Astrocyte (in vitro differentiated cells and primary cell): Measurements from ENCODE around the gene ZNF678.

Source experiments
- CTCF ChIP-seq: IDR thresholded peaks from 2 replicates; pipeline ENCODE4 v1.5.1; 2011; ENCODE audit warnings: low read depth, mild to moderate bottlenecking, inconsistent platforms, low read length, moderate library complexity; ENCODE audit not compliant: insufficient read depth
- EZH2 ChIP-seq: IDR thresholded peaks from 2 replicates; pipeline ENCODE4 v1.6.1; 2012; ENCODE audit warnings: mild to moderate bottlenecking, low read length, inconsistent platforms; ENCODE audit not compliant: insufficient read depth

DNA sequence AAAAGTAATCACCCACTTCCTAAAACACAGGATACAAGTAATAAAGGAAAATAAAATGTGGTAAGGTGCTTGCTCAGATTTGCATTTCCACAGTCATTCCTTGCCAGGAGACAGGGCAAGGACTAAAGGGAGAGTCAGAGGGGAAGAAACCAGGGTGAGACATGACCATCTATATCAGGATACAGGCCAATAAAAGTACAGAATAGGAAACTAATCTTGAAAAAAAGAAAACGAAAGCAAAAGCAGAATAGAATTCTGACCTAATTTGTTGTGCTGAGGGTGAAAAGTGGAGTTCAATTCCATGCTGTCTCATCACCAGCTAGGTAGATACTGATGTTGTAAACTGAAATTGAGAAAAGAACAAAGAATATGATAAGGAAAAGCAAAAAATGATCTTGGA lies 144.5 kb downstream of the ZNF678 start:
- TF ChIP-seq CTCF, result no peak
- TF ChIP-seq EZH2, result no peak
